Activated CD8-positive, alpha-beta memory T cell treated with anti-CD3 and anti-CD28 coated beads, Interleukin-2, amount 50 U/mL, for 24 hours (primary cell): ENCODE measurements around the gene POU3F2.
A peak's percentile ranks its signal among the peaks of the same experiment; 100 is the strongest.

ENCODE experiments used
- DNase-seq: peaks from one replicate; pipeline ENCODE4 v3.0.0-alpha.2; 2020; ENCODE audit errors: extremely low read depth

The POU3F2 gene

DNA sequence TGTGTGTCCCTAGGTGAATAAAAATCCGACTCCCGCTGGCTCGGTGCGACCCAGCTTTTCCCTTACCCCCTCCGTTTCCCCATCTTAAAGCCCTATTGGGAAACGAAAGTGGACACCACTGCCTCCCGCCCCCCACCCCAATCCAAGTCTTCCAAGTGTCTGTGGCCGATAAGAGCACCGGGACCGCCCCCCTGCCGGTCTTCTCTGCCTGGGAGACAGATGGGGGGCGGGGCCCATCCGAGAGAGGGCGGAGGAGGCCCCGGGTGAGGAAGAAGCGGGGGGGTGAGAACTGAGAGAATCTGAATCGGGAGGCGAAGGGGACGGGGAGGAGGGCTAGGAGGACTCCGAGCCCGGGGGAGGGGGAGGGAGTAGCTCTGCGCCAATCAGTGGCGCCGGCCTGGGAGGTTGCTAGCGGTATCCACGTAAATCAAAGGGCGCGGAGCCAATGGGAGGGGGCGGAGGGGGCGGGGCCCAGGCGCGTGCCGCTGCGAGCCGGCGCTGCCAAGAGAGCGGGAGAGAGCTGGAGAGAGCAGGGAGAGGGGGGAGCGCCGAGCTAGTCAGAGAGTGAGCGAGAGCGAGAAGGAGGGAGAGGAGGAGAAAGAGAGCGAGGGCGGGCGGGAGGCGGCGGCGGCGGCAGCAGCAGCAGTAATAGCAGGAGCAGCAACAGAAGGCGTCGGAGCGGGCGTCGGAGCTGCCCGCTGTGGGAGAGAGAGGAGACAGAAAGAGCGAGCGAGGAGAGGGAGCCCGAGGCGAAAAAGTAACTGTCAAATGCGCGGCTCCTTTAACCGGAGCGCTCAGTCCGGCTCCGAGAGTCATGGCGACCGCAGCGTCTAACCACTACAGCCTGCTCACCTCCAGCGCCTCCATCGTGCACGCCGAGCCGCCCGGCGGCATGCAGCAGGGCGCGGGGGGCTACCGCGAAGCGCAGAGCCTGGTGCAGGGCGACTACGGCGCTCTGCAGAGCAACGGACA lies at the start of gene POU3F2:
Gene POU3F2 (plus strand): TSS at position 515 of the 972 bp plus-strand sequence. CDS start 300 bp downstream, at position 815.
- DNase-seq, result peak; percentile 27

DNA sequence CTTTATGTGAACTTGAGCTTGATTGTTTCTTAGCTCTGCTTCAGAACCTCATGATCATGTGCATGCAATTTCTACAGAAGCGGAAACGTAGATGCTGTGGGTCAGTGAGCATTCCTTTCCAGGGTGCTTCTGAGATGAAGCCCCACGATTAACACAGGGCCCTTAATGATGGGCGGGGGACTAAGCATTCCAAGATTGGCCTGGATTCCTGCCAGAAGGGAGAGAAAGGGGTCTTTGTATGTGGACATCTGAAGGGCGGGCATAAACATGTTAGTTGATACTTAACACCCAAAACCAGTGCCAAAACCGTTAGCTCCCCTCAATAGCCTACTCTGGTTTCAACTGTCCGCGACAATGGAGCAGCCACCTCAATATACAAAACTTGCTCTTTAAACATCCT lies 46.9 kb upstream of the POU3F2 start:
- no peak for DNase-seq

DNA sequence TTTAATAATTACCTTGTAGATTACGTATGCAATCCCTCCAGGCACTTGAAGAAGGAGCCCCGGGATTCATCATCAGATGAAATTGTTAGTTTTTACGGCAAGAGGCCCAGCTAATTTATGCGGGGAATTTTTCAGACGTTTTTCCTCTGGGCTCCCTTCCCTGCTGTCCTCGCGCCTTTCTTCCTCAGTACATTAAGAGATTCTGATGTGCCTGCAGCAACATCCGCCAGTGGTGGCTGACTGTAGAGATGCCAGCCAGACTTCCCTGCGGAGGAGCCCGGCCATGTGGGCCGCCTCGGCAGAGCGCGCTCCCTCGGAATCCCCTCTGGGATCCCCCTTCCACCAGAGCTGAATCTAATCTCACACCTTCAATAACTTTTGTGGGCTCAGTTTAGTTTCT lies 46.4 kb upstream of the POU3F2 start:
- no peak for DNase-seq

DNA sequence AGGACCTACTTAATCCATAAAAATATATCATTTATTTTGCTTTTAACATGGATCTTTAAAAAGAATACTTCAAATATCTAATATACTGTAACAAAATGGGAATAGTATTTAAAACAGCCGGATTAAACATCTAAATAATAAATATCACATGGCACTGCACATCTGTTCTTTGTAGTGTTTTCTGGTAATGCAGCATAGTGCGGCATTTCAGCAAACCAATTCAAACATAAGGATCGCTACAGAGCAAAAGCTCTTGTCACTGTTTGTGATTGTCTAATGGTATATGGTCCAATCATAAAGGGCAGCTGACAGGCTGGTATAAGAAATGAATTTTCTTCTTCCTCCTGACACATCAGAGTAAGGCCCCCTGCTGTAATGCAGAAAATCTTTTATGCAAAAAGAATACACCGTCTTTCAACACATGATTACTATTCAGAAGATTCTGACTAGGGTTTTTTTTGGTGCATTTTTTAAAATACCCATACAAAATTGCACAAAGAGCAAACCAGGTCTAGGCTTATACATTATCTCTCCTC lies 40.0 kb upstream of the POU3F2 start:
- DNase-seq, result no peak

DNA sequence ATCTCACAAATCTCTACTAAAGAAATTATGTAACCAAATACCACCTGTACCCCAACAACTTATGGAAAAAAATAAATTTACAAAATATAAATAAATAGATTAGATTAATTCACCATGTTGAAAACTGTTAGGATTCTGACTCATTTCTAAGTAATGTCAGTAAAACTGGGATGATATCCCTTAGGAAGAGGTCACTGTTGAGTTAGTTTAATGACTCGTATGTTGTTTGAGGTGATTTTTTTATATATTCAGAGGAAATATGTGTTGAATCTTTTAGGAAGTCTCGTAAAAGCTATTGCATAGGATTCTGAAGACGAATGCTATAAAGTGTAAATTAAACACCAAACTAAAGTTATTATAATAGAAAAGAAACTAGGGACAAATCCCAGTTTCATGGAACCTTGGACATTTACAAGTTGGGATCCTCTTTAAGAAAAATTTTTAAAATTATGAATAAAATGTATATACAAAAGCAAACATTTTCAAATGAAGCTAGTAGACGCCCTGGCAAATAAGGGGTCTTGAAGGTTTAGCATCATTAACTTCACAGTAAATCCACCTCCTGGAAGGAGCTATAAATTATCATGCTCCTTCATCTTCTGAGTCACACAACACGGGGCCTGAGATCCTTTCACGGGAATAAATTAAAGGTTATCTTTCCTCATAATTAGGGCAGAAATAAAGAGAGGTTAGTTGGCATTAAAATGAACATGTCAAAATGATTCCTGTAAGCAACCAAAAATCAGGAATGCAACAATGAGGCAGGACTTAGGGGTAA lies 37.0 kb upstream of the POU3F2 start:
- DNase-seq, result no peak

DNA sequence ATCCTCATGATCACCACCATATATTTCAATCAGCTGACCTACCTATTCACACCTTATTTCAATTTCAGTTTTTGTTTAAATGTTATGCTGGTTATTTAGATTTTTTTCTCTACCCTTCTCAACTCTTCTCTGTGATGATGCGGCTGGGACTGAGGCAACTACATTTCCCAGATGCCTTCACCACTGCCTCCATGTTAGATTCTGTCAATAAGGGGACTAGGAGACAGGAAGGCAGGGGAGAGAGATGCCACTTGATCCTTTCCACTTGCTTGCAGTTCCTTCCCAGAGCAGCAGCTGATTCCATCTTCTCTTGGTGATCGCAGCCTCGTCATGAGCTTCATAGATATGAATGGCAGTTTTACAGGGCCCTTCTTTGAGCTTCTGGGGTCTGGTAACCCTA lies 33.5 kb upstream of the POU3F2 start:
- no peak for DNase-seq

DNA sequence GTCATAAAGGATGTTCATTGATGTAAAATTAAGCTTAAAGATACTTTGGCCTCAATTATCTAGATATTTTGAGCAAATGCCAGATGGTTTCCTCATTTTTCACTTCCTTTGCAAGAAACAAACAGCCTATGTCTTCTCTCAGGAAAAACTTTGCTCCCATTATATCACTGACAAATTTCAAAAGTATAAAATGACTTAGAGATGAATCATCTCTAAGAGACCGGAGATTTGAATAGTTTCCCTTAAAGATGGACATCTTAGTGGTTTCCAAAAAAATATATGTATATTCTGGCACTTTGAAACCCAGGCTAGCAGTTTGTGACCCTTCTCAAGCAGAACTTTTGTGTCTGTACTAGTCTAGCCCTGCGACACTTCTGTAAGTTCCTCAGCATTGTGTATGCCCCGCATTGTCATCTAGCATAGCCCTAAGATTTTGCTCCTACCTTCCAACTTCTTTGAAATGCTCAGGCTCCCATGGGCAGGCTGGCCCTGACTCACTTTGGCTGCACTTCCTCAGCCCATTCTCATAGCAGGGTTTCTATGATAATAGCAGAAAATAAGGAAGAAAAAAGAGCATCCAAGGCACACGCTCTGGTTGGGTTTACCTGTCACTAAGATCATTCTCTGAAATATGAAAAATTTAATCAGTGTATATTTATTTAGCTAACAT lies 25.7 kb upstream of the POU3F2 start:
- DNase-seq, result no peak

DNA sequence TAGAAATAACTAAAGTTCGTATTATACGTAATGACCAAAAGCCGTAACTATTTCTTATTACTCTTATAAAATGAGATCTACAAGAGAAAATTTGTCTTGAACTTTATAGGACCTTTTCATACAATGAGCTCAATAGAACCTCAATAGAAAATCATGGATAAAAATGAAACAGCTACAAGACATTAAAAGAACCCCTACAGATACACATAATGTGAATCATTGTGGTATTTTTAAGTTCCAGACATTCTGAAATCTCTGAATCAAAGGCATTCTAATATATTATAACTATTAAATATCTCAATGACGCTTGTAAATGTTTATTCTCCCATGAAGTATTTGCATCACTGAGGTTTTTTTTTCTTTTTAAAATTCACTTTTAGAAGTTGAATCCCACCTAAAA lies 22.2 kb upstream of the POU3F2 start:
- DNase-seq, result no peak

DNA sequence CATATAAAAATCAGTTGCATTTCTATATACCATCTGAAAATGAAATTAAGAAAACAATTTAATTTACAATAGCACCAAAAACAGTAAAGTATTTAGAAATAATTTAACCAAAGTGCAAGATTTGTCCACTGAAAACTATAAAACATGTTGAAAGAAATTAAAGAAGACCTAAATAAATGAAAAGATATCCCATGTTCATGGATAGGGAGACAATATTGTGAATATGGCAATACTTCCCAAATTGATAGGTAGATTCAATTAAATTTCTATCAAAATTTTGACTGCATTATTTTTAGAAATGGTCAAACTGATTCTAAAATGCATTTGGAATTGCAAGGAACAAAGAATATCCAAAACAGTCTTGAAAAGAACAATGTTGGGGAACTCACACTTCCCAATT lies 17.6 kb upstream of the POU3F2 start:
- DNase-seq, result no peak

DNA sequence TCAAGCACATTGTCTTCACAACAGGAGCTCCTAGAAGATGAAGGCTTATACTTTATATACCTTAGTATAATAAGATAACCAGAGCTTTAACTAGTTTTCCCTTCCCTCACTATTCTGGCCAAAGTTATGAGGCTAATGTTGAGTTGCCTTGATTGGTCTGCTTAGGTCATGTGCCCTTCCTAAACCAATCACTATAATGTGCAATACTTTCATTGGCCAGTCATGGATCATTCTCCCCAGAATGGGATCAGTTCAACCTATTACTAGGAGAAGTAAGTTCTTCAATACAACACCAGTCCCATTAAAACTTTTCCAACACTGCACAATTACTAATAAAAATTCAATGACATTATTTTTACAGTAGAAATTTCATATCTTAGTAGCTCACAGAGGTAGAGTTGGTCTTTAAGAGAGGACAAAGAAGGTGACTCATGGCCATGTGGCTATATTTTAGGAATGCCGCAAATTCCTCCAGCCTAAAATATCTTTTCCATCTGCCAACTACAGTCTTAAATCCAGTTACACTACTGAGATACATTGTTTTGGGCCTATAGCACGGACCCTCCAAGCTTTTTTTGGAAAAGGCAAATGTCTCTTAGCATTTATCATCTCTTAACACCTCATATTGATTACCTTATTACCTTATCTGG lies 12.5 kb upstream of the POU3F2 start:
- DNase-seq, result no peak

DNA sequence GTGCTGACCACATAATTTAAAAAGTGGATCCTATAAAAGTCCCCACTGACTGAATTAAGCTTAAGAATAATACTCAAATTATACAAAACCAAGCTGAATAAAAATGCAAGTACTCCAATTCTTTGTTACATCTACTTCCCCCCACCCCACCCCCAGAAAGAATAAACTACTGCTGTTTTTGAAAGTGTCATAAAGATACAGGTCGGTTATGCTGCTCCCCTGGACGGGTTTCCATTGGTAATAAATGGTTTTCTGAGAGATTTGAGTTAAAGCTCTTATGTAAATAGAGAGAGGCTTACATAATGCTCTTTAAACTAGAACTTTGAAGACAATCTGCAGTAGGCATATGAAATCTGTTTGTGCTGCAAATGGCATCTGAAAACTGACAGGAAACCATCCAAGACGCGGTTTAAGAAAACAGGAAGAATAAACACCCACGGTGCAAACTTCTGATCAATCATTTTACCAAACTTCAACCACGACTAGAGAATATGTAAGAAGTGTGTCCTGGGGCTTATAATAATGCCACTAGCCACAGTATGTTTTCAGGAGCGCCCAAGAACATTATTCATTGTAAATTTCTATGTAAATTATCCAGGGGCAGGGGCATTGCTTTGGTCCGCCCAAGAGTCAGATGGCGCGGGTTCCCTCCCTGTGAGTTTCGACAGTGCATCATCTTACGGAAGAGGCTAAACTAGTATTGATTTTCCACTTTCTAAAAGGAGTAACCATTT lies 10.8 kb upstream of the POU3F2 start:
- DNase-seq, result no peak

DNA sequence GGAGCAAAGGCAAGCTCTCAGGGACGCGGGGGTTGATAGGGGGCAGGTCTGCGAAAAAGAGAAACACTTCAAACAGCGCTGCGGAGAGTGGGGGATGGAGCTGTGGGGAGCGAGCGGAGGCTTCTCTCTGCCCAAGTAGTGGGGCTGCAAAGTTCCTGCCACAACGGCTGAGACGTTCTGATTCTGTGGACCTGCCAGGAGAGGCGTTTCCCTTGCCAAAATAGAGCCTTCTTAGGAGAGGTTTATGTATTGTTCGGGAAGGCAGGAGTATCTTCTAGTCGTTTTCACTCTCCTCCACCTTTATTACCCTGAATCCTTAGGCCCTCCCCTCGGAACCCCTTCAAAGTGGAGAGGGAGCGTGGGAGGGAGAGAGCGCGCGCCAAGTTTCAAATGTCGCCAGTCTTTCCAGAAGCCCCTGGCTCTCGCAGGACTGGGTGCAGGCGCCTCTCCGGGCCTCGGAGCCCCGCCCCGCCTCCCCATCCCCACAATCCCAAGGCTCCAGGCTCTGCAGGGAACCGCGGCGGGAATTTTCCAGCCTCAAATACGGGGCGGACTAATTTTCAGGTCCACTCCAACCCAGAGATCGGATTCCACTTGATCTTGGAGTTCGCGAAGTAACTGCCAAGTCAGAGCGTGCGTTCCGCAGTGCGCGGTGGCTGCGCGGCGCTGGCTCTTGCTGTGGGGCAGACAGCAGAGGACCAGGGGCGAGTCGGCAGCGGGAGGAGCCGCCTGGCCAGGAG lies 10.0 kb upstream of the POU3F2 start:
- DNase-seq, result no peak

DNA sequence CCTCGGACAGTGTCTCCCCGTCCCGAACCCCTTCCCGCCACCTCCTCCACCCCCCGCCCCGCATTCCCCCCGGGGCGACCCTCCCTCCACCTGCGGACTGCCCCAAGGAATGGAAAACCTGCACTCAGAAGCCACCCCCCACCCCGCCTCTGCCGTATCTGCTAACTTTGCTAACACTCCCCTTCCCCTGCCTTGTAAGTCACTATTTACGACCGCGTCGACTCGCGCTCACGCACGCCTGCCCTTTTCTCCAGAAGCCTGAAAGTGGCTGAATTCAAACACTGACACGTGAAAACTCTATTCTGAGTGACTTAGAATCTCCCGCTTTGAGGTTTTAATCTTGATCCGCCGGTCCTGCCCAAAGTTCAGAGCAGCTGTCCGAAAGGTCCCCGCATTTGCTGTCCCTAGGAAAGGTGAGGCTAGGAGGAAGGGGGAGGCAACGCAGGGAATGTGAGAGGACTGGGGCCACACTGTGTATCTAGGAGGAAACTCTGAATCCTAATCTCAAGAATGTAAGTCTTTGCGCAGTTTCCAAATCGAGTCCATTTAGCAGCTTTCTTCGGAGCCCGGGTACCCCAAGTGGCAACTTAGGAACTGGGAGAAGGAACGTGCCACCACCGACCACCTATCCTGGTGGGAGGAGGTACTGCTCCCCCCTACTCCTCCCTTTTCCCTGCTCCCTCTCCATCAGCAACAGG lies 9.3 kb upstream of the POU3F2 start:
- DNase-seq, result no peak

DNA sequence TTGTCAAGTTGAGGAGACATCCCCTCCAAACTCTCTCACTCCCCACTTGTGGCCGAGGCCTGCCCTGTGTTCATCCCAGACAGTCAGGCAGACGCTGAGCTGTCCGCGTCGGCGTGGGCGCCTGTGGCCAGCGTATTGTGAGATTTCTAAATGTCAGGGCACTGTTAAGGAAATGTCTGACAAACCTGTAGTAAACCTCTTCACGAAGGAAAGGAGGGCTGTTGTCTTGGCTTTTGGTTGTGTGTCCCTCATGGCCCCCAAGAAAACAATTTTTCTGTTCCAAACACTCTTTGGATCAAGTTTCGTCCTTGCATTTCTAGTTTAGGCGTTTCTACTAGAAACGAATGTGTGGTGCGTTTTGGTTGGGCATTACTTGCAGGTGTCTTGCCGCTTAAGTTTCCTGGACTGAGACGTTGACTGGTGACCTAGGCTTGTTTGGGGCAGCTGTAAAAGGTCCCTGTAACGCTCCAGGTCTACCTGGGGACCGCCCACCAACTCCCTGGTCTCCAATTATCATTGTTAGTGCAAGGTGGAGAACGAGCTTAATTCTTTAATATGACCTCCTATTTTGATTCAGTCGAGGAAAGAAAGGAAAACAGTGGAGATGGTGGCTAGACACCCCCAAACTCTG lies 8.7 kb upstream of the POU3F2 start:
- no peak for DNase-seq

DNA sequence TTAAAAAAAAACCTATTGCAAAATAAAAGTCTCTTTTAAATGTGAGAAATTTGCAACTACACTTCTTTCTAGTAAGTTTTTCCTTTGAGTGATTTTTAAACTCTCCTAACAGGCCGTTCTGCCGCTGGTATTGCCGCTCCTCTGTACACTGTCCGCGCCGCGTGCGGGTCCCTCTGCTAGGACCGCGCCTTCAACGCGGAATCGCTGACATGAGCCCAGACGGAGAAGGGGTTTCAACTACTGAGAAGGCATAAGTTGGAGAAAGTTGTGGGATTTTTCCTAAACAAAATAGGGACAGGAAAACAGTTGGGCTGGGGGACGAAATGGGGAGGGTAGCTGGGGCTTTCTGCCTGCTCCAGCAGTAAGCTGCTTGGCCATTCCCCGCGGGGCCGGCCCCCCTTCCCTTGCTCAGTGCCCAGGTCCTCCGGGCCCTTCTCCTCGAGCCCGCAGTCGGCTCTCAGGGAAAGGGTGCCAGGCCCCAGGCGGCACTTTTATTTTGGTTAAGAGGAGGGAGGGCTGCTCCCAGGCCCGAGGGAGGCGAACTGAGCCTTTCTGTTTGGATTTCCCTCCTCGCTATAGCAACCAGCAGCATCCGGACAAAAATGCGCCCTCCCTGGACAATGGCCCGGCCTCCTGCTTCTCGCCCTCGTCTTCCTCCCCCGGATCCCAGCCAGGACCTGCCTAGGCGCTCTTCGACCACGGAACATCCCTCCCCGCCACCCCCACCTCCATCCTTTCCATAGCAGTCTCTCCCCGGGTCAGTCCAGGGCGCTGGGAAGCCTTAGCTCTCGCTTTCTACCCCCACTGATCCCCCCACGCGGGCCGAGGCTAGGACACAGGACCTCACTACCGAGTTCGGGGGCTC lies 6.8 kb upstream of the POU3F2 start:
- DNase-seq, result no peak

DNA sequence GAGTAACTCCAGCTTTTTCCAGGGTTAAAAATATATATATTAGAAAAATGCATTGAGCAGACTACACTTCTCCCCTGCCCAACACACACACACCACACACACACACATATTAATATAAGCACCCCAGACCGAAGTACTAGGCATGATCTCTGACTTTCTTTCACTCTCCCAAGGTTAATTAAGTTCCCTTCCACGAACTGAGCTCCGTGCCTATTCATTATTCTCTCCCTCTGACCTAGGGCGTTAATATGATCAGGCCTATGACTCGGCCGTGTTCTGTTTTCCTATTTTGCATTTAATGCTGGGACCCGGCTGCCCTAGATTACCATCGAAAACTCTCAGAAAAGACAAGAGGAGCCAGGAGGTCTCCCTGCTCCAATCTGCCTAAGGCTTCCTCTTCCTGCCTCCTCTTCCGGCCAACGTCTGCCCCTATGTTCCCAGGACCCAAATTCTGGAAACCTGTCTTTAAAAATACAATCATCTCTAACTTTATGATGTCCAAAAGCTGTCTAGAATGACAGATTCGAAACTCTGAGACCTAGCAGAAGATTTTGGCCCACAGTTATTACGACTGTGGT lies 6.1 kb upstream of the POU3F2 start:
- DNase-seq, result no peak

DNA sequence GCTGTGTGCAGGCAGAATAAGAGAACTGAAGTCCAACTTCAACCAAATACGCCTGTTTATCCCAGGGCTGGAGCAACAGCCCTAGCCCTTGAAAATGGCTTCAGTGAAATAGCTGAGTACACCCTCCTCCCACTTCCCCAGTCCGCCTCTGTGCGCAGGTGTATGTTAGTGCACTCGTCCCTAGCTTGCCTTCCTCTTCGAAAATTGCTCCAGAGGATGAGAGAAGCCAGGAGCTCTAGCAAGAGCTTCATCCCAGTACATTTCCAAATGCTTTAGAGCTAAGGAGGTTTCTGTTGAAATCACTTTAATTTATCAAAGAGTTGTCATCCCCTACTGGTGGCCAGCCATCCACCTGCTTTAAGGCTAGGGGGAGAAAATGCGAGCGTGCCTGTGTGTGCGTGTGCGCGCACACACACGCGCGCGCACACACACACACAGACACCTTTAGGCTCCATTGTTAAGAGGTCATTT lies 5.4 kb upstream of the POU3F2 start:
- no peak for DNase-seq

DNA sequence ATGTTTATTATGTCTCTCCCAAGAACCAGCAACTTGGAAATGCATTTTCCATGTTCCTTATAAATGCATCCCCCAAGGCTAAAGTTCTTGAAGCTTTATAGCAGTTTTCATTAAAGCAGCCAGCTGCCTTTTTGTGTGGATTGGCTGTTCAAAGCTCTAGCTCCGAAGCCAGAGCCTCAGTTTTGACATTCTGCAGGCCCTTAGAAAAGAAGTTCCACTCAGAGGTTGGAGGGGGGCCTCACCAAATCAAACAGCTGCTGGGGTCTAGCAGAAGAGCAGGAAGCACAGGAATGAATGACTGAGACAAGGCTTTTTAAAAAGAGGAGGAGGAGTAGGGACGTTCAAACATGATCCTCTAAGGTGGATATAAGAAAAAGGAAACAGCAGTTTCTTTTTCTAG lies 4.2 kb upstream of the POU3F2 start:
- DNase-seq, result no peak
